ENCODE measurements around the gene LONRF2.
"Not testable (repeated sequence)": the region's sequence is repeated elsewhere in the genome, so short reads cannot be mapped to it uniquely, and the experiment has no call there.

GRCh38 chr2:100342466-100342865, 20.2 kb upstream of the LONRF2 start:
- TF ChIP-seq CTCF (IDR thresholded peaks at IDR 0.05; ENCODE audit: insufficient read depth, low read length); REST (IDR thresholded peaks at IDR 0.05; ENCODE audit: insufficient replicate concordance, low read depth); POLR2AphosphoS5 (IDR thresholded peaks at IDR 0.05; ENCODE audit: low read depth); SPI1 (IDR thresholded peaks at IDR 0.05; ENCODE audit: borderline replicate concordance, low read depth); GABPA (IDR thresholded peaks at IDR 0.05; ENCODE audit: low read depth): not testable (repeated sequence)

All from HL-60 (cell line).